CD4-positive, alpha-beta memory T cell (primary cell): Measurements from ENCODE around the gene ECEL1. TPM values are rescaled to one million over a fixed set of nuclear protein-coding genes. Genes with fewer than 3 reads are reported as not detected.

Experiments used
- polyA plus RNA-seq, 2 donors: library from polyadenylated mRNA; unstranded; fragments of 300-500 nt; fragmentation: Illumina TruSeq; gene quantifications; one replicate each; pipeline ENCODE4 v1.2.3, GENCODE V29; 2021
- total RNA-seq, 2 experiments: library from RNA; stranded (reverse); gene quantifications; one replicate each; pipeline ENCODE4 v1.2.3, GENCODE V29; 2021

The ECEL1 gene
- total and polyA plus RNA-seq, 4 experiments from 2014 or later, result not detected

Other genes starting within 250 kb of the ECEL1 start
- not detected for gene ALPP, start 109.1 kb downstream of the ECEL1 start, total RNA-seq
- gene ALPP, start 109.1 kb downstream of the ECEL1 start, polyA plus RNA-seq, result not detected
- gene ALPG, start 81.0 kb downstream of the ECEL1 start, total RNA-seq, result not detected
- gene ALPG, start 81.0 kb downstream of the ECEL1 start, polyA plus RNA-seq, result not detected
- gene ALPI, start 31.7 kb downstream of the ECEL1 start, total RNA-seq, result not detected
- not detected for gene ALPI, start 31.7 kb downstream of the ECEL1 start, polyA plus RNA-seq
- not detected for gene PRSS56, start 32.6 kb upstream of the ECEL1 start, total RNA-seq
- not detected for gene PRSS56, start 32.6 kb upstream of the ECEL1 start, polyA plus RNA-seq
- gene CHRND, start 38.3 kb upstream of the ECEL1 start, total RNA-seq, result not detected
- gene CHRND, start 38.3 kb upstream of the ECEL1 start, polyA plus RNA-seq, result not detected
- gene CHRNG, start 51.9 kb upstream of the ECEL1 start, total RNA-seq, result not detected
- gene CHRNG, start 51.9 kb upstream of the ECEL1 start, polyA plus RNA-seq, result not detected
- 10 to 100 TPM; 18.9 to 19.3 TPM for gene TIGD1, start 62.7 kb upstream of the ECEL1 start, total RNA-seq
- gene TIGD1, start 62.7 kb upstream of the ECEL1 start, polyA plus RNA-seq, result 10 to 100 TPM; 11.8 to 12.7 TPM
- gene EIF4E2, start 62.9 kb upstream of the ECEL1 start, total RNA-seq, result 10 to 100 TPM; 72.4 to 75.5 TPM
- 10 to 100 TPM; 77.5 to 80.7 TPM for gene EIF4E2, start 62.9 kb upstream of the ECEL1 start, polyA plus RNA-seq
- 1 to 10 TPM; 1.4 to 1.5 TPM for gene EFHD1, start 145.8 kb upstream of the ECEL1 start, total RNA-seq
- gene EFHD1, start 145.8 kb upstream of the ECEL1 start, polyA plus RNA-seq, result 1 to 10 TPM; 1.4 to 3.6 TPM
- 10 to 100 TPM; 82.1 to 89.6 TPM for gene GIGYF2, start 209.5 kb upstream of the ECEL1 start, total RNA-seq
- gene GIGYF2, start 209.5 kb upstream of the ECEL1 start, polyA plus RNA-seq, result 10 to 100 TPM in 1 of 2 donors, 1 to 10 TPM in 1; 6.7 to 35.9 TPM